AG20443 (cell line): ENCODE data around the gene SNX2.
"Not testable (repeated sequence)": the region's sequence is repeated elsewhere in the genome, so short reads cannot be mapped to it uniquely, and the experiment has no call there.

ENCODE experiments used
- DNase-seq: peaks from one replicate; pipeline ENCODE4 v3.0.0; 2012; ENCODE audit warnings: low spot score, mixed read lengths

SNX2 gene

DNA sequence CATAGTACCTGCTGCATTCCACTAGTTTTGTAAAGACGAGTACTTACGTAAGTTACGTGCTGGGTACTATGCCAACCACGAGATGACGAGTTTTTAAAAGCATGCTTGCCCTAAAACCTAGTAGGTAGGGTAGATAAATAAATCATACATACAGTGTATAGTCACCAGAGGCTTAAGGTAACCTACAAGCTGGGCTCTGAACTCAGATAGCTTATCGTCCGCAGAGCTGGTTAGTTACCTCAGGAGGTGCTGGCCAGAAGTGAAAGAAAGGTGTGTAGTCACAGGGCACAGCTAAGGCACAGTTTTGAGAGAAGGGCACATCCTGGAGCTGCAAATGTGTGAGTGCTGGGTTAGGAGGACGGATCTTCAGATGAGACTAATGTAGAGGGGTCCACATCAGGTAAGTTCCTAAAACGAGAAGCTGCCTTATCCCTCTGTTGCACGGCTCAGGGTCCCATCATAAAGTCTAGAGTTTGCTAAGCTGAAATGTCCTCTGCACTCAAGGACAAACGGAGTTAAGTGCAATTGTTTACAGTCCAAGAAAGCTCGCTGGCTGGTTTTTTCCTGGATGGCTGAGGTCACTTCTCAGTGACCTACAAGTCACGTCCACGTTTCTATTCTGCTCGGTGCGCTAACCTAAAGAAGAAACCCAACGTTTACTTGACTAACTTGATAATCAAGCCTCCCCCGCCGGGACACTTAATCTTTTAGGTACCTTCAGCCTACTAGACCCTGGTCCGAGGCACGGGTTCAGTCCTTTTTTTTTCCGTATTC lies 69.4 kb downstream of the SNX2 start:
- peak; percentile 14 for DNase-seq

DNA sequence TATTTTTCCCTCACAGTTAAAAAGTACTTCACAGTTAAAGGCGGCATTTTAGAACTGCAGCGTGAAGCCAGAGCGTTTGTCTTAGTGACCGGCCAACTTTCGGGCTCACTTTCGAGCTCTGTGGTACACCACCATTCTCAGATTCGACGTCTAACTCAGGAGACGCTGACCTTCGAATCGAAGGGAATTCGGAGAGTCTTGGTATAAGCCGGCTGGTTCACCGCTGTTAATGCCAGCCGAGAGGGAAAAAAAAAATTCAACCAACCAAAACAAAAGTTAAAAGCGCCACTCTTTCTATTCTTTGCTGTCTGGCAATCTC lies 70.0 kb downstream of the SNX2 start:
- no peak for DNase-seq

DNA sequence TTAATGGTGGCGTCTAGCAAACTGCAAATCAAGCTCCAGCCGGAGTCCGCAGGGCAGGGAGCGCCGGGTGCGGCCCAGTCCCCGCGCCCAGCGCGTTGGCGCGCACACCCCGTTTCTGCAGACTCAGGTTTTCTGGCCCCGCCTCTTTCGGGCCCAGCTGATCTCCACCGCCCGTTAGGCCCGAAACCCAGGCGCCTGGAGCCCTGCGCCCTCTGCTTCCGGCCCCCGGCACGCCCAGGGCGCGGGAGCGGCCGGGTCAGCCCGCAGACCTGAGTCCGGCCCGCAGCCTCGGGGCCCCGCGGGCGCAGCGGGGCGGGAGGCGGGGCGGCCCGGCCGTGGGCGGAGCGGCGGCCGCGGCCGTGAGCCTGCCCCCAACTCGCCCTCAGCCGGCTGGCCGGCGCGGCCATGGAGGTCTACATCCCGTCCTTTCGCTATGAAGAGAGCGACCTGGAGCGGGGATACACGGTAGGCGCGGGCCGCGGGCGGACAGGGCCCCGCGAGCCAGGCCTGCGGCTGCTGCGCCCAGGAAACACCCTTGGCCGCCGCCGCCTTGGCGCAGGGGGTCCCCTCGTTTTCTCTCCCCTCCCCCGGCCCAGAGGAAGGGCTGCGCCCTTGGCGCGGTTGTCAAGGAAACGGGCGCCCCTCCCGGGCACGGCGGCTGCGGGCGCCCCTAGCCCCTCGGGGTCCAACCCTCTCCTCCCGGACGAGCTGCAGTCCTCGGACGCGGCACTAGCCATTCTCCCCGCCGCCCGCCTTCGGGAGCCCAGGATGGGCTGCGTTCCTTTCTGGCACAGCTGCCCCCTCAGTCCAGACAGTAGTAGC lies 70.6 kb downstream of the SNX2 start, which contains the start of gene SNX24:
SNX24 (plus strand) TSS at position 385 of the 822 bp plus-strand sequence; CDS start at position 406, 21 bp downstream.
- DNase-seq, result peak; percentile 94

DNA sequence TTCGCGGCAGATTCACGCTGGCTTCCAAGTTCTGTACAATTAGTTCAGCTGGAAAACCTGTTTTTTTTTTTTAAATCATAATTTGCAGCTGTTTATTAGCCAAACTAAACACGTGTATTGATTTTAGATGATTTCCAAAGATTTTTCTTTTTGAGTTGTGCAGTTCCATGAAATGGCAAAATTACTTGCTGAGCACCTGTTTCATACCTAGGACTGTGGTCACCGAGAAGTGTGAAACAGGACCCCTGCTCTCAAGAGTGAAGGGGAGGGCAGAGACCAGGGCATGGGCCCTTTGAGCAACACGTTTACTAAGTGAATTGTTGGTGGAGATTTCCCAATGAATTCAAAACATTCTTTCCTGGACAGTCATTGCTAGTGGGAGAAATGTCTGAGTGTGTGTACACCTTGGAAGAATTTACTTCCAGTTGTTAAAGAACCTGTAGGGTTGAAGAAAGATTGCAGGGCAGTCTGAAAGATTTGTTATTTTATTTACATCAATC lies 71.2 kb downstream of the SNX2 start:
- peak; percentile 55 for DNase-seq

DNA sequence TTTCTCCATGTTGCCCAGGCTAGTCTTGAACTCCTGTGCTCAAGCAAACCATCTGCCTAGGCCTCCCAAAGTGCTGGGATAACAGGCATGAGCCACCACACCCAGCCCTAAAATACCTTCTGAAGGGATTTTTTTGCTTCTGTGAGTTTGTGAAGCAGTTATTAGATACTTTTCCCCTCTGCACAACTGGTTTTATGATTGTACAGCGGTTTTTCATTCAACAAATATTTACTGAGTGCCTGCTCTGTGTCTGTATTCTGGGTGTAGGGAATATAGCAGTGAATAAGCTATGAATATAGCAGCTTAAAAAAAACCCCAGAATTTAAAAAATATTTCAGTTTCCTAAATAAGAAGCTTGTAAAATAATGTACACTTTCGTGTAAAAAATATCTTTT lies 72.8 kb downstream of the SNX2 start:
- DNase-seq, result no peak

DNA sequence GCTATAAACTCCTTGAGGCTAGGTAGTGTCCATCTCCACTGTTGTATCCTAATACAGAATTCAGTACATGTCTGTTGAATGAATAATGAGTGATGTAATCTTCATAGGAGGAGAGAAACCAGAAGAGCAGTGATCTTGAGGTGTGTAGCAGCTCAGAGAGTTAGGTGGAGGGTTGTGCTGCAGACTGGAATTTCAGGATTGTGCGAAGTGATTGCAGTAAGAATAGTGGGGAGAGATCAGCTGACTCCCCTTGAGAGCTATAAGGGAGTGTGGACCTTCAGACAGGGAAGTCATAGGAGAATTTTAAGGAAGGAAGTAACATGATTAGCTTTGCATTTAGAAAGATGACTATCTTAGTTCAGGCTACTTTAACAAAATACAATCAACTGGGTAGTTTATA lies 74.9 kb downstream of the SNX2 start:
- DNase-seq, result no peak

DNA sequence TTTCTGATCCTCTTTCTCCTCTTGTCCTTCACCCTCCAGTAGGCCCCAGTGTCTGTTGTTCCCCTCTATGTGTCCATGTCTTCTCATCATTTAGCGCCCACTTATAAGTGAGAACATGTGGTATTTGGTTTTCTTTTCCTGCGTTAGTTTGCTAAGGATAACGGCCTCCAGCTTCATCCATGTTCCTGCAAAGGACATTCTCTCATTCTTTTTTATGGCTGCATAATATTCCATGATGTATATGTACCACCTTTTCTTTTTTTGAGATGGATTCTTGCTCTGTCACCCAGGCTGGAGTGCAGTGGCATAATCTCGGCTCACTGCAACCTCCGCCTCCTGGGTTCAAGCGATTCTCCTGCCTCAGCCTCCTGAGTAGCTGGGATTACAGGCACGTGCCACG lies 82.7 kb downstream of the SNX2 start:
- not testable (repeated sequence) for DNase-seq

DNA sequence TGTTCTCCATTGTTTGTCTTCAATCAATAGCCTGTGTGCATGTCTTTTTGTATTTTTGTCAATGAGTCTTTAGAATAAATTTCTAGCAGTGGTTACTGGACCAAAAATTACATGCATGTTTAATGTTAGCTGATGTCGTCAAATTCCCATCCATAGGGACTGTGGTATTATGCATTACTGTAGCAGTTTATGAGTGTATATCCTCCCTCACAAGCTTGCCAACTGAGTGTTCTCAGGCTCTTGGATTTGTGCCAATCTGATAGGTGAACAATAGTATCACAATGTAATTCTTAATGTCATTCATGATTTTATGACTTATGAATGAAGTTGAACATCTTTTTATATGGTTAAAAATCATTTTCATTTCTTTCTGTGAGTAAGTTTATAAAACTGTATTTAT lies 83.6 kb downstream of the SNX2 start:
- no peak for DNase-seq

DNA sequence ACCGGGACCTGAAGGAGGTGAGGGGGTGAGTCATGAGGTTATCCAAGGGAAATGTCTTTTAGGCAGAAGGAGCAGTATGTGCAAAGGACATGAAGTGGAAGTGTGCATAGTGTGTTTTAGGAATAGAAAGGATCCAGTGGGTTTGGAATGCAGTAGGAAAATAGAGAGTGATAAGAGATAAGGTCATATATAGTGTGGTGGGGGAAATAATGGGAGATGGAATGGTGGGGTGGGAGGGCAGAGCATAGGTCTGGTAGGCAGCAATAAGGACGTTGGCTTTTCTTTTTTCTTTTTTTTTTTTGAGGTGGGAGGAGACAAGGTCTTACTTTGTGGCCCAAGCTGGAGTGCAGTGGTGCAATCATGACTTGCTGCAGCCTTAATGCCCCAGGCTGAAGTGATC lies 88.4 kb downstream of the SNX2 start:
- no peak for DNase-seq

DNA sequence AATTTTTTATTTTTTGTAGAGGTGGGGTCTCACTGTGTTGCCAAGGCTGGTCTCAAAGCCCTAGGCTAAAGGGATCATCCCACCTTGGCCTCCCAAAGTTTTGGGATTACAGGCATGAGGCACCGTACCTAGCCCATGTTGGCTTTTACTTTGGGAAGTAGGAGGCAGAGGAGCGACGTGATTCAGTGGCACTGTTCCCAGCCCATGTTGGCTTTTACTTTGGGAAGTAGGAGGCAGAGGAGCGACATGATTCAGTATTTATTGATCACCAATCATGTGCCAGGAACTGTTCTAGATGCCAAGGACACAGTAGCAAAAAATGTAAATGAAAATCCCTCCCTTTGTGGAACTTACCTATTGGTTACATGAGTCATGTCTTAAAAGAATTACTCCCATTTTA lies 88.8 kb downstream of the SNX2 start:
- DNase-seq, result no peak

DNA sequence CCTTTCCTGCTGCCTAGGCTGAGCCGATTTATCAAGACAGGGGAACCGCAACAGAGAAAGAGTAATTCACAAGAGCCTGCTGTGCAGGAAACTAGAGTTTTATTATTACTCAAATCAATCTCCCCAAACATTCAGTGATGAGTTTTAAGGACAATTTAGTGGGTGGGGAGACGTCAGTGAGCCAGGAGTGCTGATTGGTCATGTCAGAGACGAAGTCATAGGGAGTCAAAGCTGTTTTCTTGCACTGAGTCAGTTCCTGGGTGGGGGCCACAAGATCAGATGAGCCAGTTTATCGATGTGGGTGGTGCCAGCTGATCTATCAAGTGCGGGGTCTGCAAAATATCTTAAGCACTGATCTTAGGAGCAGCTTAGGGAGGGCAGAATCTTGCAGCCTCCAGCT lies 89.5 kb downstream of the SNX2 start:
- DNase-seq, result no peak

DNA sequence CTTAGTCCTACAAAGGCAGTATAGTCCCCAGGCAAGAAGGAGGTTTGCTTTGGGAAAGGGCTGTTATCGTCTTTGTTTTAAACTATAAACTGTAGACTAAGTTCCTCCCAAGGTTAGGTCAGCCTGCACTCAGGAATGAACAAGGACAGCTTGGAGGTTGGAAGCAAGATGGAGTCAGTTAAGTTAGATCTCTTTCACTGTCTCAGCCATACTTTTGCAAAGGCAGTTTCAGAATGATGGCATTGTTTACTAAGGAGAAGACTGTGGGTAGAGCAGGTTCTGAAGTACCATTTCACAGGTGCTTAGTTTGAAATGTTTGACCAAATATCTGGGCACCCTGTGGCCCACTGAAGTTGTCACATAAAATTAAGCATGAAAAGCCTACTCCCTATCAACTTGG lies 90.0 kb downstream of the SNX2 start:
- no peak for DNase-seq

DNA sequence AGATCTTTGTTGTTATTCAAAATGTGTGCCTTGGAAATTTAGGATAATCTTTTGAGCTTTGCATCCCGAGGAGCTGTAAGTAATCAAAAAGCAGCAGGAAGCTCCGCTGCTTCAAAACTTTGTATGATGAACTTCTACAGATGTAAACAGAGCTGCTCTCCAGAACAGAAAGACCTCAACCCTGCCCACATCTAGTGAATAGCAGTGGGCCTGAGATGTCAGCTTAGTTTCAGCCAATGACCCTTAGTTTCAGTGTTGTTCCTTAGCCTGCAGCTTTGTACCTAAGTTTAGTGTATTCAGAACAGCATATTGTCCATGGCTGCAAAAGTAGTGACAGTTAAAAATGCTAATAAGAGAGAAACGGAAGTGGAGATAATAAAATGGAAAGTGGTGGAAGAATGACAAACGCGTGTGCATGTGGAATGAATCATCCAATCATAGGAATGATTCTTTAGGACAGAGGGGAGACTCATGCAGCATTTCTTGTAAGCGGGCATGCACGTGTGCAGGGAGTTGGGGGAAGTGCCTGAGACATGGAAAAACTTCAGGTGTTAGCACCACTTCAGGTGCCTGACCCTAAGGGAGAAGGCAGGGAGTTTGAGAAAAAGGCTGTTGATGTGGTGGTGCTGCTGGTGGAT lies 95.5 kb downstream of the SNX2 start:
- peak; percentile 72 for DNase-seq

DNA sequence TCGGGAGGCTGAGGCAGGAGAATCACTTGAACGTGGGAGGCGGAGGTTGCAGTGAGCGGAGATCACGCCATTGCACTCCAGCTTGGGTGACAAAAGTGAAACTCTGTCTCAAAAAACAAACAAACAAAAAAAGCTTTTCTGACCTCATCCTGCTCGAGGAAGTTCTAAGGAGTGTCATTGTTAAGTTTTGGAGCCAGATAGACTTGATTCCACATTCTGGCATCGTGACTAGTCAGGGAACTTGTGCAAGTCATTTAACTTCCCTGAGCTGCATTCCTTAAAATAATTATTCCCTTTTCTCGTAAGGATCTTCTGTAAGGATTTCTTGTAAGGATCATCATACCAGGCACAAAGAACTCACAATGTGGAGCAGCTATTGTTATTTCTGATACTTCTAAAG lies 96.8 kb downstream of the SNX2 start:
- peak; percentile 59 for DNase-seq

DNA sequence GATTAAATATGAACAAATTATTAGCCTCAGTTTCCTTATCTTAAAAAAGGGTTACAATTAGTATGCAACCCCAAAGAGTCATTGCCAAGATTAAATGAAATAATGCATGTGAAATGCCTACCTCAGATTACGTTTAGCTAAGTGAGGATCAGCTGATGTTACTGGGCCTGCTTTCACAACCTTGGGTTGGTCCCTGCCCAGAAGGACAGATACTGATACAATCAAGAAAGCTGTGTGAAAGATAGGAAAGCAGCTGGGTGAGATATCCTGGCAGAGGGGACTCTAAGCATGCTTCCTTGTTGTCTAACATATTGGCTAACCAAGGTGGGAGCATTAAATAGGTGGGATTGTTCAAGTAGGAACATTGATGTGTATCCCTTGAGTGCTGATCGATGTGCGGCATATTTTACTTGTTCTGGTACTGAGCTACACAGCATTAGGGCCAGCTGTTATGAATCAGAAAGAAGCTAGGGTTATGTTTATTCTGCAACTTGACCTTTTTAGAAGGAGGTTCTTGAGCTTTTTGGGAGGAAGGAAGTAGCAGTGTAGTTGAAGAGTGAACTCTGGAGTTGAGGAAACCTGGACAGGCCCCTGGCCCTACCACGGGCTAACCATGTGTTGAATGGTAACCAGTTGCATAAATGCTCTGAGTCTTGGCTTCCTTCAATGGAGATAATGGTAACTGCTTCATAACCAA lies 99.4 kb downstream of the SNX2 start:
- no peak for DNase-seq

DNA sequence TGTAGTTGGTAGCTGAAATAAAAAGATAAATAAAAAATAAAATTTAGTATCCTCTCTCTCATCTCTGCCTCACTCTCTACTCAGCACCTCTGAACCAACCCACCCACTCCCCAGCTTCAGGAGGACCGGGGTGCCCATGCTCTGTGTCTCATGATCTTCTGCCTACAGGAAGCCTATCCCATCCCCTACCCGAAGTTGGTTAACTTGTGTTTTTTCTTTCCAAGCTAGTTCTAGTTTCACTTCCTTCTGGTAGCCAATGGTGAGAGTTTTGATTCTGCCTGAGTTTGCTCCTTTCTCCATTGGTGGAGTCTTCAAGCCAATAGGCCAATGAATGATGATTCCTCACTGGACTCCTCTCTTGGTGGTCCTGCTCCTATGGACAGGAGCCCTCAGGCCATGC lies 102.6 kb downstream of the SNX2 start:
- no peak for DNase-seq

DNA sequence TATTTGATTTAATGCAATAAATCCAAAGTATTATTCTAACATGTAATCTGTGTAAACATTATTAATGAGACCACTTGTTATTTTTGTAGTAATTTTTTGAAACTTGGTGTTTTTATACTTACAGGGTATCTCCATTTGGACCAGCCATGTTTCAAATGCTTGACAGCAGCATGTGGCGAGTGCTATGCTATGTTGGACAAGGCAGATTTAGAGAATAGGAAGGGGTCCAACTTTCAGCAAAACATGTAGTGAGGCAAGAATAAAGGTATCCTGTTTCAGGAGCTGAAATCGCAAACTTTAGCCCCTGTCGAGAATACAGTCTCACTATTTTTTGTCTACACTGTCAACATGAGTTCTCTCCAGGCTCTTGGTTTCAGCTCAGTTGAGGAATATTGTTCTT lies 104.2 kb downstream of the SNX2 start:
- no peak for DNase-seq
